Upper lobe of right lung (tissue), 1 donor: ENCODE measurements around the gene CELF4. TPM values are rescaled to one million over a fixed set of nuclear protein-coding genes. Genes with fewer than 3 reads are reported as not detected.
"Not testable (repeated sequence)": the region's sequence is repeated elsewhere in the genome, so short reads cannot be mapped to it uniquely, and the experiment has no call there.

Source experiments
- ATAC-seq: fragments of 200-7000 bp; cut with Tn5 transposase; one replicate; pipeline ENCODE4 v1.9.1; 2020; ENCODE audit warnings: mild to moderate bottlenecking, moderate library complexity
- DNase-seq: peaks from one replicate; pipeline ENCODE4 v3.0.0-alpha.2; 2020
- H3K27ac ChIP-seq: fragments of 200-600 bp; one replicate; pipeline ENCODE4 v1.8.0; 2022
- H3K27me3 ChIP-seq: fragments of 200-600 bp; one replicate; pipeline ENCODE4 v1.8.0; 2022; ENCODE audit warnings: mild to moderate bottlenecking
- H3K36me3 ChIP-seq: fragments of 200-600 bp; one replicate; pipeline ENCODE4 v1.8.0; 2022
- H3K4me1 ChIP-seq: fragments of 200-600 bp; one replicate; pipeline ENCODE4 v1.8.0; 2022
- H3K4me3 ChIP-seq: fragments of 200-600 bp; one replicate; pipeline ENCODE4 v1.8.0; 2022; ENCODE audit warnings: mild to moderate bottlenecking
- H3K9me3 ChIP-seq: fragments of 200-600 bp; one replicate; pipeline ENCODE4 v1.8.0; 2022
- intact Hi-C: fragments of 100-400 bp; cut with DNase I; formaldehyde crosslinking; loops from one replicate; pipeline ENCODE4 v1.11.0; 2022
- total RNA-seq: library from RNA; stranded (reverse); fragmentation: NEBNext Ultra II Directional; extraction: Animal tissue kit (Norgen Biotek cat#: 25700); gene quantifications from one replicate; pipeline ENCODE4 v1.2.1, GENCODE V29; 2021
- TF ChIP-seq, protein P1 (sequence below): fragments of 200-600 bp; IDR thresholded peaks from one replicate; pipeline ENCODE4 v1.8.0; 2022; ENCODE audit warnings: antibody characterized with exemption
- donor health status: DM: no; HTN: yes; CAD: no; lungs with severe emphysema.

CELF4 gene
- total RNA-seq, 1 donor from 2014 or later: 1.2 TPM

DNA sequence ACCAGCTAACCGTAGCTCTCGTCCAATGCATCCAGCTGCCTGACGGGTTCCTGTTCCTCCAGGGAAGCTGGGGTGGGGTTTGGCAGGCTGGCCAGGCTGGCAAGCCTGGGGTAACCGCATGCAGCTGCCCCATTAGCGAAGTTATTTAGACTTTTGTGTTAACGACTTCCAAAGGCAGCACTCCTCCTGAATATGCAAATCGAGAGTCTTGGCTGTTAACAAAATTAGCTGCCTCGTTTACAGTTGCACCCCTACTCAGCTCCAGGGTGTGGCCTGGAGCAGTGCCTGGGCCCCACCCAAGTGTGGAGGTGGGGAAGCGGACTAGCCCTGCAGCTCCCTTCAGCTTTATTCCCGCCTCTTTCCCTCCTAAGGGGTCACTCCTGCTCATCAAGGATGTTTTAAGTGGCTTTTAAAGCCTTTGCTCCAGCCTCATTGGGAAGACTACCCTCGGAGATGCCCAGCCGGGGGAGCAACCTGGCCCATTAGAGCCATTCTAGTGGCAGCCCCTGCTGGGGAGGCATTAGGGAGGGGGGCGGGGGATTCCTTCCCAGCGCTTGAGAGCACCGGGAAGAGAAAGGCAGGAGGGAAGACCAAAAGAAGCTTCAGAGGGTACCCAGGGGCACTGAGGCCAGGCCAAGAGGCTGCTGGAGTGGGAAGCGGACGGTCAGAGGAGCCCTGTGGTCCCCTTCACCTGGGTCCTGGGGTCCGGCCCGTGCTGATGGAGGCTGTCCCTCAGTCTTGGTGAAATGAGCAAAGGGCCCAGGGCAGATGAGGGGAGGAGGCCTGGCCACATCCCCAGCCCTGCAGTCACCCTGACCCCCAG, 204.1 kb downstream of the CELF4 start:
- H3K4me3 ChIP-seq: no peak overlapping the region
- peaks cover 4% of the 10 kb centered on the region for H3K4me1 ChIP-seq
- H3K36me3 ChIP-seq: no peaks in the 10 kb centered on the region
- intact Hi-C loops: no loop called here
- TF ChIP-seq, protein P1, sequence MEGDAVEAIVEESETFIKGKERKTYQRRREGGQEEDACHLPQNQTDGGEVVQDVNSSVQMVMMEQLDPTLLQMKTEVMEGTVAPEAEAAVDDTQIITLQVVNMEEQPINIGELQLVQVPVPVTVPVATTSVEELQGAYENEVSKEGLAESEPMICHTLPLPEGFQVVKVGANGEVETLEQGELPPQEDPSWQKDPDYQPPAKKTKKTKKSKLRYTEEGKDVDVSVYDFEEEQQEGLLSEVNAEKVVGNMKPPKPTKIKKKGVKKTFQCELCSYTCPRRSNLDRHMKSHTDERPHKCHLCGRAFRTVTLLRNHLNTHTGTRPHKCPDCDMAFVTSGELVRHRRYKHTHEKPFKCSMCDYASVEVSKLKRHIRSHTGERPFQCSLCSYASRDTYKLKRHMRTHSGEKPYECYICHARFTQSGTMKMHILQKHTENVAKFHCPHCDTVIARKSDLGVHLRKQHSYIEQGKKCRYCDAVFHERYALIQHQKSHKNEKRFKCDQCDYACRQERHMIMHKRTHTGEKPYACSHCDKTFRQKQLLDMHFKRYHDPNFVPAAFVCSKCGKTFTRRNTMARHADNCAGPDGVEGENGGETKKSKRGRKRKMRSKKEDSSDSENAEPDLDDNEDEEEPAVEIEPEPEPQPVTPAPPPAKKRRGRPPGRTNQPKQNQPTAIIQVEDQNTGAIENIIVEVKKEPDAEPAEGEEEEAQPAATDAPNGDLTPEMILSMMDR: no peak
- DNase-seq (peak; percentile 70), ATAC-seq (peak; percentile 21)
- no peak overlapping the region for H3K27ac ChIP-seq
- no peaks in the 10 kb centered on the region for H3K9me3 ChIP-seq
- no peaks in the 10 kb centered on the region for H3K27me3 ChIP-seq

DNA sequence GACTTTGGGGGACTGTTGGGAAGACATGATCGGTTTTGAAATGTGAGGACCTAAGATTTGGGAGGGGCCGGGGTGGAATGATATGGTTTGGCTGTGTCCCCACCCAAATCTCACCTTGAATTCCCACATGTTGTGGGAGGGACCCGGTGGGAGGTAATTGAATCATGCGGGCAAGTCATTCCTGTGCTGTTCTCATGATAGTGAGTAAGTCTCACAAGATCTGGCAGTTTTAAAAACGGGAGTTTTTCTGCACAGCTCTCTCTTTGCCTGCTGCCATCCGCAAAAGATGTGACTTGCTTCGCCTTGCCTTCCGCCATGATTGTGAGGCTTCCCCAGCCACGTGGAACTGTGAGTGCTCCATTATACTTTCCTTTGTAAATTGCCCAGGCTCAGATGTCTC, 207.5 kb downstream of the CELF4 start:
- intact Hi-C loops, H3K4me1 ChIP-seq, H3K4me3 ChIP-seq, H3K36me3 ChIP-seq, ATAC-seq, DNase-seq, H3K9me3 ChIP-seq, H3K27me3 ChIP-seq, H3K27ac ChIP-seq: not testable (repeated sequence)

DNA sequence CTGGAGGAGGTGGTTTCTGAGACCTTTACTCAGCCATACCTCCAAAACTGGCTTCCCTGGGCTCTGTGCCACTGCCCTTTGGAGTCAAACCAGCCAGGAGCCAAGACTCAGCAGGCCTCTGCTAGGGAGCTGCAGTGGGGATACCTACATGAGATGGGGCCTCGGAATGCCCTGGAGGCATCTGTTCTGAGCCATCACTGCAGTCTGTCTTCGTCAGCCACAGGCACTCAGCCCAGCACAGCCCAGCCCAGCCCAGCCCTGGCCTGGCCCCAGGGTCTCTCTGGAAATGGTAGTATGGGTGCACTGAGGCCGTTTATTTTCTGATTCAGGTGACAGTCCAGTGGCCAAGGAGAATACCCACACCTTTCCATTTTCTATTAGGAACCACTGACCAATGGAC, 209.8 kb downstream of the CELF4 start:
- no peaks in the 10 kb centered on the region for H3K36me3 ChIP-seq
- ATAC-seq (no peak), DNase-seq (no peak)
- intact Hi-C loops: no loop called here
- H3K9me3 ChIP-seq: no peaks in the 10 kb centered on the region
- no peaks in the 10 kb centered on the region for H3K4me1 ChIP-seq
- H3K27ac ChIP-seq: no peak overlapping the region
- no peak overlapping the region for H3K4me3 ChIP-seq
- no peaks in the 10 kb centered on the region for H3K27me3 ChIP-seq
- TF ChIP-seq, protein P1: no peak

DNA sequence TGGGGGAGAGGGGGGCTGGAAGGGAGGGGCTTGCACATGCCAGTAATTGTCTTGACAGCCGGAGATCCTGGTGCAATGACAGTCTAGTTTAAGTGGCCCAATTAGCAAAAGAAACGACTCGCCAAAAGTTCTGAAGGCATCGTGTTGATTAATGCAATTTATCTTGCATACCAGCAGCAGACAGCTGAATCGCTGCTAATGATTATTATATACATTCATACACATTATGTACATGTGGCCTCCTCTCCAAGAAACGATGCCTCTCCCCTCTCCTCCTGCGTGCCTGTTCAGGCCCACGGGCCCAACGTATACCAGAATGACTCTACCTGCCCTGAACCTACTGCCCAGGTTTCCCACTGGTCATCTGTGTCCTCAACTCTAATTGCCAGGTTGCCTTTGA, 214.5 kb downstream of the CELF4 start:
- TF ChIP-seq, protein P1: no peak
- Histone ChIP-seq H3K9me3 (no peaks in the 10 kb centered on the region), H3K4me1 (no peaks in the 10 kb centered on the region), H3K36me3 (no peaks in the 10 kb centered on the region), H3K4me3 (no peak overlapping the region), H3K27ac (no peak overlapping the region), H3K27me3 (no peaks in the 10 kb centered on the region)
- DNase-seq (no peak), ATAC-seq (no peak)
- intact Hi-C loops: no loop called here

DNA sequence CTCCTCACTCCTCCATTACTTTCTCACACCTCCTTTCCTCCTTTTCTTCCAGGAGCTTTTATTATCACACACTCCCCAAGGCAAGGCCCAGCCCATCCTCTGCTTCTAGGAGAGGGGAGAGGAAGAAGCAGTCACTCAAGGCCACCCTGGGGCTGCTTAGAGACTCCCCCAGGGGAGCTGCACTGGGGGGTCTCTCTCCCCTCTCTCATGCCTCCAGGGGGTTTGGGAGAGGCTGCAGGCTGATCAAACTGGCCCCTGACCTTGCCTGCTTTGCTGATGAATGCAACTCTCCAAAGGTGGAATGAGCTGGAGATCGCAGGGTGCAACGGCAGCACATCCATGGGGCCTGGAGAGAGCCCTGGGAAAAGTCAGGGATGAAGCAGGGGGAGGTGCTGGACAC, 216.9 kb downstream of the CELF4 start:
- Histone ChIP-seq H3K4me1 (no peaks in the 10 kb centered on the region), H3K36me3 (no peaks in the 10 kb centered on the region), H3K4me3 (no peak overlapping the region), H3K27ac (no peak overlapping the region), H3K9me3 (no peaks in the 10 kb centered on the region), H3K27me3 (no peaks in the 10 kb centered on the region)
- no peak for ATAC-seq
- TF ChIP-seq, protein P1: no peak
- intact Hi-C loops: loop anchor here (10.0 kb wide), 1 partner anchor 186 kb away; no protein-coding TSS in a partner anchor
- no peak for DNase-seq

DNA sequence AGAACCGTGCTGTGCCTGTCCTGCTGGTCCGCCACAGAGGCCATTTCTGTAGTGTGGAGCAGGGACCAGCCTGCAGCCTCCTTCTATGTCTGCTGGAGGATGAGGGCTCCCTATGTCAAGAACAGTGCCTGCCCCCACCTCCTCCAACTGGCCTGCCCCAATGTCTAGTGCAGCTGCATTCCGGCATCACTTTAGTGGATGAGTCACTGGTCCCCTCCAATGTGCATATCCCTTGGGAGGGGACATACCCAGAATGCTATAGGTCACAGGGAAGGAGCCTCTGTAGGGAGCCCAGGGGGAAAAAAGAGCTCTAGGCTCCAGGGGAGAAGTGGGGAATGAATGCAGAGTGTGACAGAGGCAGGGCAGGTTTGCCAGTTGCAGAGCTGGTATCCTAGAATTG, 219.6 kb downstream of the CELF4 start:
- ATAC-seq: no peak
- Histone ChIP-seq H3K36me3 (no peaks in the 10 kb centered on the region), H3K27me3 (no peaks in the 10 kb centered on the region), H3K4me3 (no peak overlapping the region), H3K4me1 (no peaks in the 10 kb centered on the region), H3K9me3 (no peaks in the 10 kb centered on the region), H3K27ac (no peak overlapping the region)
- DNase-seq: no peak
- TF ChIP-seq, protein P1: no peak
- intact Hi-C loops: loop anchor here (10.0 kb wide), 1 partner anchor 189 kb away; no protein-coding TSS in a partner anchor
